K562 (cell line): ENCODE results near the gene MARK3. TPM values are rescaled to one million over a fixed set of nuclear protein-coding genes. Genes with fewer than 3 reads are reported as not detected.

Experiments used
- ATAC-seq: fragments of 200-7000 bp; cut with Tn5 transposase; 3 replicates; pipeline ENCODE4 v1.9.1; 2020; ENCODE audit warnings: moderate library complexity
- BruUV-seq: library from RNA; stranded (reverse); fragments of 400-500 nt; replicated peaks from 2 replicates; lab custom pipeline; 2021; lab: Mats Ljungman, UMichigan
- CTCF ChIA-PET: fragments of 300-600 bp; formaldehyde crosslinking; extraction: SDS; loops from one replicate; lab custom pipeline; 2021; ENCODE audit warnings: low intra/inter-chr PET ratio; lab: Yijun Ruan, JAX
- POLR2A ChIA-PET: fragments of 300-600, 350-650 bp; sonication (Branson Sonifier 250); formaldehyde crosslinking; extraction: SDS; loops from one replicate; lab custom pipeline; 2021; ENCODE audit warnings: antibody characterized with exemption, inconsistent platforms; lab: Yijun Ruan, JAX
- DNase-seq, 4 experiments: peaks; one replicate each; pipeline versions ENCODE4 v3.0.0 to v3.0.0-alpha.2; 2011 to 2018; ENCODE audit warnings: low spot score in 3 of 4, mixed read lengths in 3 of 4; ENCODE audit errors: extremely low read depth in 1 of 4
- FAIRE-seq: peaks from 2 replicates; lab custom pipeline; 2011; peaks lifted over from hg19 to GRCh38; lab: Jason Lieb, UNC
- H2AFZ ChIP-seq: 2 replicates; pipeline ENCODE4 v1.6.0; 2011; ENCODE audit warnings: low read depth, low read length, control low read depth, inconsistent platforms
- H3K27ac ChIP-seq: fragments of 200-600 bp; 3 replicates; pipeline ENCODE4 v1.8.0; 2011; ENCODE audit warnings: low read depth, mild to moderate bottlenecking, control low read depth, inconsistent platforms, low read length, moderate library complexity, mixed read lengths; ENCODE audit errors: extremely low read depth
- H3K27me3 ChIP-seq, 2 experiments: fragments of 300-600 bp in 1 of 2; 2 replicates in 1 of 2; 3 replicates in 1 of 2; pipeline versions ENCODE4 v1.6.0 to v1.8.0; 2011; ENCODE audit warnings: inconsistent platforms in 2 of 2, low read length in 2 of 2, mild to moderate bottlenecking in 1 of 2, mixed read lengths in 1 of 2, moderate library complexity in 1 of 2; ENCODE audit not compliant: control insufficient read depth in 2 of 2, insufficient read depth in 2 of 2
- H3K36me3 ChIP-seq: fragments of 300-600 bp; 3 replicates; pipeline ENCODE4 v1.8.0; 2011; ENCODE audit warnings: mild to moderate bottlenecking, low read length, inconsistent platforms; ENCODE audit not compliant: control insufficient read depth, insufficient read depth
- H3K4me1 ChIP-seq, 2 experiments: fragments of 200-600 bp in 1 of 2; replicated peaks in 1 of 2; 2 replicates in 1 of 2; 3 replicates in 1 of 2; pipeline versions ENCODE4 v1.5.1 to v1.8.0; 2011; ENCODE audit warnings: inconsistent platforms in 2 of 2, low read length in 2 of 2, mild to moderate bottlenecking in 1 of 2, mixed read lengths in 1 of 2, moderate library complexity in 1 of 2; ENCODE audit not compliant: control insufficient read depth in 2 of 2, insufficient read depth in 2 of 2
- H3K4me2 ChIP-seq: 2 replicates; pipeline ENCODE4 v1.6.1; 2011; ENCODE audit warnings: low read length, control low read depth, inconsistent platforms, mixed read lengths; ENCODE audit not compliant: insufficient read depth
- H3K4me3 ChIP-seq: fragments of 200-600 bp; sonication (generic), shearing (Covaris generic); 2 replicates; pipeline ENCODE4 v1.5.1; 2016; ENCODE audit warnings: control low read depth, inconsistent platforms
- H3K79me2 ChIP-seq: fragments of 200-600 bp; 3 replicates; pipeline ENCODE4 v1.8.0; 2011; ENCODE audit warnings: low read length, inconsistent platforms; ENCODE audit not compliant: control insufficient read depth, insufficient read depth
- H3K9ac ChIP-seq, 2 experiments: 2 replicates each; pipeline versions ENCODE4 v1.6.0 to v1.6.1; 2011; ENCODE audit warnings: low read depth in 2 of 2, low read length in 2 of 2, control low read depth in 1 of 2, inconsistent platforms in 1 of 2, mild to moderate bottlenecking in 1 of 2, mixed read lengths in 1 of 2; ENCODE audit not compliant: insufficient read depth in 1 of 2
- H3K9me1 ChIP-seq: one replicate; pipeline ENCODE4 v1.6.0; 2011; ENCODE audit warnings: inconsistent platforms, mild to moderate bottlenecking, low read length, moderate library complexity; ENCODE audit not compliant: control insufficient read depth, insufficient read depth
- H3K9me3 ChIP-seq: replicated peaks from 2 replicates; pipeline ENCODE4 v1.5.1; 2011; ENCODE audit warnings: low read depth, low read length, inconsistent platforms; ENCODE audit not compliant: control insufficient read depth, insufficient read depth
- H4K20me1 ChIP-seq: replicated peaks from 2 replicates; pipeline ENCODE4 v1.6.1; 2011; ENCODE audit warnings: low read length, inconsistent platforms, mixed read lengths; ENCODE audit not compliant: control insufficient read depth, insufficient read depth
- POLR2A ChIP-seq: fragments of 450-650 bp; conservative IDR thresholded peaks from 2 replicates; pipeline ENCODE4 v1.6.1; 2016
- POLR2AphosphoS2 ChIP-seq: IDR thresholded peaks from 2 replicates; pipeline ENCODE4 v1.6.1; 2012; ENCODE audit warnings: low read length, improper control_type of control experiment
- POLR2G ChIP-seq: fragments of 200-400 bp; formaldehyde crosslinking; IDR thresholded peaks from 2 replicates; pipeline ENCODE4 v1.6.1; 2017; ENCODE audit warnings: low read depth, mild to moderate bottlenecking, antibody characterized with exemption, low read length, moderate library complexity
- SUPT5H ChIP-seq: fragments of 450-650 bp; IDR thresholded peaks from 2 replicates; pipeline ENCODE4 v1.6.1; 2016
- TCF7L2 ChIP-seq: fragments of 150-350 bp; IDR thresholded peaks from 2 replicates; pipeline ENCODE4 v1.6.1; 2016; ENCODE audit warnings: low read depth, mild to moderate bottlenecking, low read length, moderate library complexity
- THRAP3 ChIP-seq: fragments of 450-650 bp; IDR thresholded peaks from 2 replicates; pipeline ENCODE4 v1.6.1; 2016; ENCODE audit warnings: mild to moderate bottlenecking, inconsistent platforms, borderline replicate concordance
- WGBS: fragments of 100-300 bp; shearing (Covaris generic); methylation state at CpG from one replicate; pipeline ENCODE4 v1.1.6; 2016; ENCODE audit warnings: low coverage, mixed read lengths; ENCODE audit not compliant: insufficient coverage; ENCODE audit errors: missing lambda C conversion rate; 5-methylcytosine and 5-hydroxymethylcytosine counted together
- in situ Hi-C: fragments of 300-500 bp; cut with MboI; formaldehyde crosslinking; loops from 4 replicates; pipeline ENCODE4 v1.15.0; 2018; ENCODE audit warnings: inconsistent platforms, mixed read lengths
- intact Hi-C: fragments of 100-400 bp; cut with micrococcal nuclease; formaldehyde crosslinking; loops from 2 replicates; pipeline ENCODE4 v1.14.2; 2022
- polyA plus RNA-seq, 8 experiments: library from polyadenylated mRNA; depleted of rRNA in 4 of 8; stranded (reverse) in 5 of 8; unstranded in 3 of 8; fragments of >200 nt; fragmentation: Nextera tagmentation in 2 of 8; fragmentation: Illumina TruSeq in 1 of 8; extraction: Ambion mirVana in 2 of 8; extraction: Trizol in 1 of 8; gene quantifications; 2 replicates each; pipeline versions ENCODE4 v1.2.1 to v1.2.3, GENCODE V29; 2011 to 2014; ENCODE audit warnings: inconsistent platforms in 1 of 8, missing spikeins in 1 of 8
- total RNA-seq, 7 experiments: library from RNA; depleted of rRNA in 6 of 7; stranded (reverse); fragments of >200 nt in 6 of 7; fragmentation: Illumina TruSeq in 2 of 7; extraction: Trizol in 2 of 7; gene quantifications; 2 replicates each; pipeline versions ENCODE4 v1.2.1 to v1.2.3, GENCODE V29; 2011 to 2021; ENCODE audit warnings: low replicate concordance in 1 of 7
- TF ChIP-seq, protein P1 (sequence below): fragments of 450-650 bp; conservative IDR thresholded peaks from 2 replicates; pipeline ENCODE4 v1.6.1; 2016; ENCODE audit warnings: missing genetic modification characterization, low read depth, mild to moderate bottlenecking, missing compliant biosample characterization, moderate library complexity

MARK3 gene
- total and polyA plus RNA-seq, 9 of the 15 experiments (the other 6 are each of a cell fraction or from before 2014, with no cell fraction given) = 10.1 to 68.7 (median 56.3) TPM

DNA sequence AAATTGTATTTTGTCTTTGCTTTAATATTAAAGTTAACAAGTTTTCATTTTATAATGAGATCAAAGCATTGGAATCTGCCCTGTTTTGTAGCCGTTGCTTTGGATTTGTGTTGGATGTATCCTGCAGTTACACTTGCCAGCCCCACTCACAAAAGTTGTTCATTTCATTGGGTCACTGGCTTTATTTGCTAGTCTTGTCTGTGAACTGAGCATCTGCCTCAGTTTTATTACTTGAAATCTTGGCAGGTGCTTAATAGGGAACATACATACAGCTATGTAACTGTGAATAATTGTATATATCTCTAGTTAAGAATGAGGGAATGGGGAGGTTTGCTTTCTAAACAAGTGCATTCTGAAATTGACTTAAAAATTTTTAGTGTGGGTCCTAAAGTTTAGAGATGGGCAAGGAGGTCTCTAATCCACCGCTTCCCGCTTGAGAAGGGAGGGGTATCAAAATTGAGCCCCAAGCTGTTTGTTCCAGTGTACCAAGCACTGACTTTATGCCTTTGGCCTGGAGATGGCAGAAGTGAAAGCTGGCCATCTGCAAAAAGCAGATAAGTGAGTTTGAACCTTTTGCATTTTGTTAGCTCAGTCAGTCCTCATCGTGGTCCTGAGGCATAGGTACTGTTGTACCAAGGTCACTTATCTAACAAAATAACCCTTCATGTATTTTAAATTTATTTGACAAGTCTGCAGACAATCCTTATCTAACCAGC is 41.9 kb upstream of the MARK3 start (continued):
- TF ChIP-seq, protein P1, sequence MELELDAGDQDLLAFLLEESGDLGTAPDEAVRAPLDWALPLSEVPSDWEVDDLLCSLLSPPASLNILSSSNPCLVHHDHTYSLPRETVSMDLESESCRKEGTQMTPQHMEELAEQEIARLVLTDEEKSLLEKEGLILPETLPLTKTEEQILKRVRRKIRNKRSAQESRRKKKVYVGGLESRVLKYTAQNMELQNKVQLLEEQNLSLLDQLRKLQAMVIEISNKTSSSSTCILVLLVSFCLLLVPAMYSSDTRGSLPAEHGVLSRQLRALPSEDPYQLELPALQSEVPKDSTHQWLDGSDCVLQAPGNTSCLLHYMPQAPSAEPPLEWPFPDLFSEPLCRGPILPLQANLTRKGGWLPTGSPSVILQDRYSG (tag) = no peak

DNA sequence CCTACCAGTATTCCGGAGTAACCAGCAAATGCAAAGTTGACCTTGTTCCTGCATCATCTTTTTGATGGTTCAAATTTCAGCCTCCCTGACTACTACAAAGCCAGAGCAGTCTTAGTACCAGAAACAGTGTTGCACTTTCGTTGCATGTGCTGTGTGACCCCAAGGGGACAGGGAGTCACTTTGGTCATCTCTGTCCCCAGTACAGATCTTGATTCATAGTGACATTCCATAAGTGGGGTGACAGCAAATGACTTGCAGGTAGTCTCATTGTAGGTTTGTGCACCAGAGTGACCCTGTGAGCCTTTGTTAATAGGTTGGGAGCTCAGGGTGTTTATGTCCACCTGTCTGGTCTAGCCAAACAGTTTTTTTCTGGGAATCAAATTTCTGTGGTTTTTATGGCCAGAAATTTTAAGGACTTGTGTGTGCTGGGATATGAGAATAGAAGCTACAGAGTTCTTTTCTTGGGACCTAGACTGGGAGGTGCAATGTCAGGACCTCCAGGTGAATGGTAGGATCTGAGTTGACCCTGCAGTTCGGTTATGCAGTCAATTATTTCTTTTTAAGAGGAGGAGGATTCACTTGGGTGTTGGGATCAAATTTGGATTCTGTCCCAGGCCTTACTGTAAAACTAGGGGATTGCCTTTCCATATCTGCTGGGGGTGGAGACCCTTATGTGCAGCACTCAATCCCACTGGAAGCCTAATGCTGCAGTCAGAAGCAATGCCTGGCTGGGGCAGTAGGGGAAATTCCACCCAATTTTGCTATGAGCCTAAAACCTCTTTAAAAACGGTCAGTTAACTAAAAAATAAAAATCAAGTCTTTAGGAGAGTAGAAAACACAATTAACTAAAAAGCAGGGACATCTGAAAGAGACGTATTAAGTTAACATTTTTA is 41.1 kb upstream of the MARK3 start:
- TF ChIP-seq POLR2A = peak; percentile 45
- TF ChIP-seq SUPT5H = peak; percentile 27; the same call in 1 of the 2 replicates
- TF ChIP-seq POLR2G = 0 out of 2 replicates have a peak, but pooled peaks have one; percentile 33
- 0 out of 2 replicates have a peak, but pooled peaks have one; percentile 29 for TF ChIP-seq THRAP3
- TF ChIP-seq POLR2AphosphoS2 = peak; percentile 24; the same call in 1 of the 2 replicates
- no peak for TF ChIP-seq TCF7L2

More for the DNA sequence above, 41.1 kb upstream of the MARK3 start:
- 59% methylated on average over 5 of the region's 5 CpGs for WGBS
- Histone ChIP-seq H3K9ac (no peak overlapping the region), H3K4me3 (no peak overlapping the region), H2AFZ (no peak overlapping the region), H4K20me1 (no peaks in the 10 kb centered on the region; the same call in 1 of the 2 replicates), H3K79me2 (0 out of 3 replicates have a peak, but pooled peaks cover 5% of the 10 kb centered on the region), H3K36me3 (peaks cover 59% of the 10 kb centered on the region), H3K9me1 (no peaks in the 10 kb centered on the region), H3K9me3 (no peaks in the 10 kb centered on the region), H3K4me2 (no peak overlapping the region), H3K27me3 (no peaks in the 10 kb centered on the region), H3K4me1 (peaks cover 0 to 5% of the 10 kb centered on the region in 2 experiments; a peak in 3 of 5 replicates), H3K27ac (peak overlapping the region; percentile 33; the same call in 1 of the 3 replicates)
- in situ Hi-C loops (no loop called here), intact Hi-C loops (no loop called here)
- POLR2A ChIA-PET = interaction anchor here (0.7 to 9.2 kb wide), 21 partner anchors 9 to 384 kb away, joined by 3 to 98 read pairs (median 4); partner anchors contain the start of gene EIF5
- DNase-seq = no peak
- FAIRE-seq = no peak
- CTCF ChIA-PET = no interaction called here
- ATAC-seq = peak; percentile 39
- no TSS peak for BruUV-seq
